Caco-2 (cell line): ENCODE data around the gene REPS1. TPM values are rescaled to one million over a fixed set of nuclear protein-coding genes. Genes with fewer than 3 reads are reported as not detected.

Experiments used
- BruUV-seq: library from RNA; stranded (reverse); fragments of 400-500 nt; replicated peaks from 2 replicates; lab custom pipeline; 2021; lab: Mats Ljungman, UMichigan
- CTCF ChIA-PET: fragments of 300-600 bp; sonication (Branson Sonifier 250); formaldehyde crosslinking; loops from one replicate; lab custom pipeline; 2022; ENCODE audit warnings: antibody characterized with exemption; lab: Charles Lee
- POLR2A ChIA-PET: fragments of 300-600 bp; sonication (Branson Sonifier 250); formaldehyde crosslinking; loops from one replicate; lab custom pipeline; 2022; ENCODE audit warnings: antibody characterized with exemption; lab: Charles Lee
- DNase-seq, 2 experiments: peaks; one replicate each; pipeline versions ENCODE4 v3.0.0 to v3.0.0-alpha.2; 2020 to 2022
- H3K27me3 ChIP-seq: replicated peaks from 2 replicates; pipeline ENCODE4 v1.6.0; 2011; ENCODE audit warnings: low read length; ENCODE audit not compliant: control insufficient read depth, insufficient read depth
- H3K36me3 ChIP-seq: 2 replicates; pipeline ENCODE4 v1.5.1; 2011; ENCODE audit warnings: low read length; ENCODE audit not compliant: control insufficient read depth, insufficient read depth
- H3K4me1 ChIP-seq: fragments of 250-450 bp; sonication (Bioruptor Pico); 2 replicates; pipeline ENCODE4 v1.5.1; 2020; ENCODE audit warnings: mild to moderate bottlenecking
- H3K4me3 ChIP-seq: 2 replicates; pipeline ENCODE4 v1.5.1; 2011; ENCODE audit warnings: low read depth, mild to moderate bottlenecking, control low read depth, low read length
- H3K9me3 ChIP-seq: fragments of 250-450 bp; sonication (Bioruptor Pico); 2 replicates; pipeline ENCODE4 v1.5.1; 2020; ENCODE audit warnings: mild to moderate bottlenecking, moderate library complexity
- H3K27ac Mint-ChIP-seq: one replicate; pipeline ENCODE4 v1.8.0; 2022; ENCODE audit warnings: mixed read lengths; ENCODE audit not compliant: unreplicated experiment
- H3K27me3 Mint-ChIP-seq: one replicate; pipeline ENCODE4 v1.8.0; 2022; ENCODE audit warnings: mixed read lengths; ENCODE audit not compliant: insufficient read depth, unreplicated experiment
- H3K36me3 Mint-ChIP-seq: one replicate; pipeline ENCODE4 v1.8.0; 2022; ENCODE audit warnings: mild to moderate bottlenecking, mixed read lengths; ENCODE audit not compliant: insufficient read depth, unreplicated experiment
- H3K4me1 Mint-ChIP-seq: one replicate; pipeline ENCODE4 v1.8.0; 2022; ENCODE audit warnings: low read depth, mixed read lengths; ENCODE audit not compliant: unreplicated experiment
- H3K4me3 Mint-ChIP-seq: one replicate; pipeline ENCODE4 v1.8.0; 2022; ENCODE audit warnings: mild to moderate bottlenecking, moderate library complexity, mixed read lengths; ENCODE audit not compliant: unreplicated experiment
- H3K9me3 Mint-ChIP-seq: one replicate; pipeline ENCODE4 v1.8.0; 2022; ENCODE audit warnings: mixed read lengths; ENCODE audit not compliant: unreplicated experiment
- CTCF ChIP-seq, 2 experiments: fragments of 200-600 bp in 1 of 2; IDR thresholded peaks; 1 replicate in 1 of 2; 2 replicates in 1 of 2; pipeline versions ENCODE4 v1.5.1 to v1.8.0; 2011 to 2022; ENCODE audit warnings: antibody characterized with exemption in 1 of 2, control low read depth in 1 of 2, inconsistent platforms in 1 of 2, low read depth in 1 of 2, low read length in 1 of 2, mild to moderate bottlenecking in 1 of 2, moderate library complexity in 1 of 2; ENCODE audit not compliant: insufficient read depth in 1 of 2, severe bottlenecking in 1 of 2, unreplicated experiment in 1 of 2
- intact Hi-C: fragments of 100-400 bp; cut with micrococcal nuclease; formaldehyde crosslinking; loops from one replicate; pipeline ENCODE4 v1.10.0; 2022; ENCODE audit not compliant: unreplicated experiment
- total RNA-seq: library from RNA; stranded (reverse); gene quantifications from 2 replicates; pipeline ENCODE4 v1.2.3, GENCODE V29; 2022

Gene REPS1
- total RNA-seq, 1 experiment from 2014 or later, result 74.1 TPM

GRCh38 chr6:138958595-138958994, 29.5 kb downstream of the REPS1 start:
- Mint-ChIP-seq H3K9me3 (no peaks in the 10 kb centered on the region), H3K27ac (no peak overlapping the region), H3K27me3 (no peaks in the 10 kb centered on the region), H3K4me3 (no peak overlapping the region), H3K36me3 (peaks cover 7% of the 10 kb centered on the region), H3K4me1 (peaks cover 25% of the 10 kb centered on the region)
- CTCF ChIA-PET, result no interaction called here
- Histone ChIP-seq H3K9me3 (no peaks in the 10 kb centered on the region), H3K4me3 (no peak overlapping the region), H3K4me1 (peaks cover 21% of the 10 kb centered on the region), H3K36me3 (no peaks in the 10 kb centered on the region; the same call in 1 of the 2 replicates), H3K27me3 (no peaks in the 10 kb centered on the region)
- intact Hi-C loops, result no loop called here
- POLR2A ChIA-PET, result no interaction called here
- no peak for DNase-seq
- no peak for TF ChIP-seq CTCF (IDR thresholded peaks at IDR 0.05; ENCODE audit: insufficient read depth in 1 of 2, low read depth in 1 of 2, low read length in 1 of 2, severe bottlenecking in 1 of 2, unreplicated experiment in 1 of 2)
- BruUV-seq, result no TSS peak

- peaks cover 12% of the 10 kb centered on the region for H3K36me3 Mint-ChIP-seq
- peaks cover 21% of the 10 kb centered on the region for H3K4me1 ChIP-seq
- POLR2A ChIA-PET, result no interaction called here
- peaks cover 25% of the 10 kb centered on the region for H3K4me1 Mint-ChIP-seq
- DNase-seq, result no peak
- no peak overlapping the region for H3K27ac Mint-ChIP-seq
- CTCF ChIA-PET, result no interaction called here
- H3K4me3 Mint-ChIP-seq, result no peak overlapping the region
- H3K27me3 ChIP-seq, result no peaks in the 10 kb centered on the region
- no peaks in the 10 kb centered on the region; the same call in 1 of the 2 replicates for H3K36me3 ChIP-seq
- H3K9me3 Mint-ChIP-seq, result no peaks in the 10 kb centered on the region
- no peaks in the 10 kb centered on the region for H3K27me3 Mint-ChIP-seq
- no peak overlapping the region for H3K4me3 ChIP-seq
- no peaks in the 10 kb centered on the region for H3K9me3 ChIP-seq
- BruUV-seq, result no TSS peak
- intact Hi-C loops, result no loop called here
- TF ChIP-seq CTCF (IDR thresholded peaks at IDR 0.05; ENCODE audit: insufficient read depth in 1 of 2, low read depth in 1 of 2, low read length in 1 of 2, severe bottlenecking in 1 of 2, unreplicated experiment in 1 of 2), result no peak
These were observed 30.1 kb downstream of the REPS1 start for GRCh38 chr6:138957903-138958302.

- H3K27ac Mint-ChIP-seq, result peak overlapping the region; percentile 1
- CTCF ChIA-PET, result interaction anchor here (1.3 kb wide), 1 partner anchor 141 kb away, joined by 4 read pairs; no protein-coding TSS in a partner anchor
- Histone ChIP-seq H3K27me3 (no peaks in the 10 kb centered on the region), H3K36me3 (no peaks in the 10 kb centered on the region; the same call in 1 of the 2 replicates), H3K4me1 (peaks cover 21% of the 10 kb centered on the region), H3K9me3 (no peaks in the 10 kb centered on the region), H3K4me3 (no peak overlapping the region)
- BruUV-seq, result no TSS peak
- no peaks in the 10 kb centered on the region for H3K9me3 Mint-ChIP-seq
- TF ChIP-seq CTCF (IDR thresholded peaks at IDR 0.05; ENCODE audit: insufficient read depth in 1 of 2, low read depth in 1 of 2, low read length in 1 of 2, severe bottlenecking in 1 of 2, unreplicated experiment in 1 of 2), result no peak
- intact Hi-C loops, result no loop called here
- no peaks in the 10 kb centered on the region for H3K27me3 Mint-ChIP-seq
- POLR2A ChIA-PET, result no interaction called here
- H3K4me3 Mint-ChIP-seq, result no peak overlapping the region
- H3K4me1 Mint-ChIP-seq, result peaks cover 25% of the 10 kb centered on the region
- peaks cover 13% of the 10 kb centered on the region for H3K36me3 Mint-ChIP-seq
- DNase-seq, result no peak
These were observed 30.6 kb downstream of the REPS1 start for GRCh38 chr6:138957484-138957883.
